ENCODE data around the gene CCDC167.

Gene CCDC167

DNA sequence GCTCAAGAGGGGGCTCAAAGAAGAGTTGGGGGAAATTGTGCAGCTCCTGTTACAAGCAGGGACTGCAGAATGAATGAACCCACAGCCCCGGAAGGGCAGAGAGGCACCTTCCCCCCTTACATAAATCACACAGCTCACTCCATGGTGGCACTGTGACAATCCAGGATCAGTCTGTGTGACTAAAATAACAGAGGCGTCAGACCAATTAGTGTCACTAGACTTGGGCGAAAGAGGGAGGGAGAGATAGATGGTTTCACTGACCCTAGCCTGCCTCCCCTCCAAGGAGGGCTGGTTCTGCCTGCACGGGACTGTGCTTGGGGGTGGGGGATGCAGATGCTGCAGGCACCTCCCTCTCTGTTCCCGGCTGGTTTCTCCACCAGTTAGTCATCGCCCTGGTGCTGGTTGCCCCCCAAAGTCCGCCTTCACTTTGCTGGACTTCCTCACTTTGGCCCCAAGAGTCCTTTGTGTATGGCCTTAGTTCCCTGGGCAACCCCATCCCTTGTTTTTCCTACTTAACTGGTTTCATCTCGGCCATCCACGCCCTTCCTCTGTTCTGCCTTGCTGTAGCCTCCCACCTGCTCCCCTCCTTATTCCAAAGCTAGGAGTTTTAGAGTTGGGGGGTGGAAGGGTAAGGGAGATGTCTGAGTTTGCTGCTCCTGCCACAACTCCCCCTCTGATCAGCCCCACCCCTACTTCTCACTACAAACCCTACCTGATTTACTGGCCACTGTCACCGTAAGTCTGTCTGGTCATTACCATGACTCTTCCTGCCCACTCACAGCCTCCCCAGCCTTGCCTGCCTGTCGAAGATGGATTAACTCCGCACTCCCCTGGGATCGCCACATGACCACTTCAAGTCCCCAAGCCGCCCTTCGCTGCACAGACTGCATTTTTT lies 17.7 kb downstream of the CCDC167 start:
- in situ Hi-C loops (cut with HindIII; ENCODE audit: low pct_ligation_motif_present, low pct_unique_long_range_greater_than_20kb, low sequenced_read_pairs), result no loop called here

DNA sequence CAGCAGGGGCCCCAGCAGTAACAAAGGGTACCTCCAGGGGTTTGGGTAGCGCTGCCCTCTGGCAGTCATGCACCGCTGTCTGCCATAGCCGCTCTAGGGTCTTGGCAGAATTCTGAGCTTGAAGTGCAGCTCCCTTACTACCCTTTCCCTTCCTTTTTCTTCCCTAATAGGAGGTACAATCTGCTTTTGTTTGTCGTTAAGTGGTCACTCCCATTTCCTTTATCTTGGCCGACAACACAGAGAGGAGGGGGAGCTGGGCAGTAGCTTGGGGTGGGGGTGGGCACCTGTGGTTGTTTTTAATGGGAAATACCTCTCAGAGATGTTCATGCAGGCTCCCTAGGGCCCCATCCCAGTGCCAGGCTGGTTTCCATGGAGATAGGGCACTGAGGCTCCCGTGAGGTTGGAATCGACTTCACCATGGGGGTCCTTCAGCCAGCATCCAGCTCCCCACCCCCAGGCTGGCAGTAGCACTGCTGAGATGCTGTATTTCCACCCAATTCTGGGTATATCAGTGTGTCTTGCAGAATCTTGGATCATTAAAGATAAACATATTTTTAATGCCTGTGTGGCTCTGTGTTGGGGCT lies 18.6 kb downstream of the CCDC167 start:
- no peak for DNase-seq
- in situ Hi-C loops (cut with HindIII; ENCODE audit: low pct_ligation_motif_present, low pct_unique_long_range_greater_than_20kb, low sequenced_read_pairs), result no loop called here

More for the DNA sequence above, 17.7 kb downstream of the CCDC167 start:
- DNase-seq, result no peak

DNA sequence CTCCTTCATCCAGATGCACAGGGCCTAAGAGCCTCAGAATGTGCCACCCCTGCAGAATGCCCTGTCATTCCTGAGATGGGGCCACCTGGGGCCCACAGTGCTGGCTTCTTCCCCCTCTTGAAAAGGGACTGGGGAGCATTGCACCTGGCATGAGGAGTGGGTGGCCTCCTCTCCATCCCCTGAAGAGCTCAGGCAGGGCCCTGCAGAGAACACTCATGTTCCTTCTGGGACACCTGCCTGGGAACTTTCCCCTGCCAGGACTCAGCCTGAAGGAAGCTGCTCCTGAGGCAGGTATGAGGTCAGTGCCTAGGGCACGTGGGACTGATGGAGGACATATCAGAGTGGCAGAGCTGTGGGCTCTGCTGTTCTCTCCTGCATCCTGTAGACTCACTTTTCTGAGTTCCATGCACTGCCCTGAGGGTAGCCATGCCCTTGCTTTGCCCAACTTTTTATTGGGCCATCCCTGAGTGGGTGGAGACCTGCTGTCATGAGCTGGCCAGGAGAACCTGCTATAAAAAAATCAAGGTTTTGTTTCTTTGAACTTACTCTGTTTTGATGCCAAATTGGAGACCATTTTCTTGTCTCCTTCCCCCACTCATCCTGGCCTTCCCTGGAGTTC lies 19.5 kb downstream of the CCDC167 start:
- in situ Hi-C loops (cut with HindIII; ENCODE audit: low pct_ligation_motif_present, low pct_unique_long_range_greater_than_20kb, low sequenced_read_pairs), result no loop called here
- DNase-seq, result no peak

DNA sequence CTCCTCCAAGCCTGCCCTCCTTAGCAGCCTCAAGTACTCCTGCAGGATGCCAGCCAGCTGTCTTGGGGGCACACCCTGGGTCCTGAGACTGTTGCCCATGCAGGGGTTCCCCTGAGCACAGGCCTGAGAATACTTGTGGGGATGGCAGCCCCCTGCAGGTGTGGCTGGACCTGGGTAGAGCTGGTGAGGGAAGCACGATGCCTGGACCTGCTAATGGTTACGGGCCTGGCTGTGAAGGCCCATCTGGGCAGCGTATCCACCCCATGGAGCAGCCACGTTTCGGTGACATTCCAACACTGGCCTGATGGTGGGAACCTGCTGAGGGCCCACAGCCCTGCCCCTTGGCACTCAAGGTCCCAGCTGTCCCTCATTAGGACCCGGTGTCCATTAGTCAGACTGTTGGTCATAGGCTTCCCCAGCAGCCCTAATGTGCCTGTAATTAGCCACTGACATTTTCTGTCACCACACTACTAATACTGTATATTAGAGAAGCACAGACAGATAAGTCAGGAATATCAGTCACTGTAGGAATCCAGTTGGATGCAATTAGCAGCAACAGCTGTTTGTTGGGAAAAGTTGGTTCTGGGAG lies 20.3 kb downstream of the CCDC167 start:
- no peak for DNase-seq
- in situ Hi-C loops (cut with HindIII; ENCODE audit: low pct_ligation_motif_present, low pct_unique_long_range_greater_than_20kb, low sequenced_read_pairs), result no loop called here

DNA sequence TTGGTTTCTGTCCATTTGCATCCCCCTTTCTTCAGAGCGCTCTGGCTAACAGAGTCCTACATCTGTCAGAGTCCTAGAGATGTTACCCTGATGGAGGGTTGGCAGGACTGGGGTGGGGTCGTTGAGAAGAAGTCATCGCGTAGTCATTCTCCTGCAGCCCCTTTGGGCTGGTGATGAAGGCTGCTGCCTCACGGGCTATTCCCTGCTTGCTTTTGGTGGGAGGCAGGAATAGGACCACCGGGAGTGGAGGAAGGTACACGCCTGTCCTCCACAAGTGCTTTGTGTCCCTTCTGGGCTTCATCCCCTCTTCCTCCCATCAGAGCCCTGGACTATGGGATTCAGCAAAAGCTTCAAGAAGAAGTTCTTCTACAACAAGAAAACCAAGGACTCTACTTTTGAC lies 20.9 kb downstream of the CCDC167 start:
- no peak for DNase-seq
- in situ Hi-C loops (cut with HindIII; ENCODE audit: low pct_ligation_motif_present, low pct_unique_long_range_greater_than_20kb, low sequenced_read_pairs), result no loop called here

DNA sequence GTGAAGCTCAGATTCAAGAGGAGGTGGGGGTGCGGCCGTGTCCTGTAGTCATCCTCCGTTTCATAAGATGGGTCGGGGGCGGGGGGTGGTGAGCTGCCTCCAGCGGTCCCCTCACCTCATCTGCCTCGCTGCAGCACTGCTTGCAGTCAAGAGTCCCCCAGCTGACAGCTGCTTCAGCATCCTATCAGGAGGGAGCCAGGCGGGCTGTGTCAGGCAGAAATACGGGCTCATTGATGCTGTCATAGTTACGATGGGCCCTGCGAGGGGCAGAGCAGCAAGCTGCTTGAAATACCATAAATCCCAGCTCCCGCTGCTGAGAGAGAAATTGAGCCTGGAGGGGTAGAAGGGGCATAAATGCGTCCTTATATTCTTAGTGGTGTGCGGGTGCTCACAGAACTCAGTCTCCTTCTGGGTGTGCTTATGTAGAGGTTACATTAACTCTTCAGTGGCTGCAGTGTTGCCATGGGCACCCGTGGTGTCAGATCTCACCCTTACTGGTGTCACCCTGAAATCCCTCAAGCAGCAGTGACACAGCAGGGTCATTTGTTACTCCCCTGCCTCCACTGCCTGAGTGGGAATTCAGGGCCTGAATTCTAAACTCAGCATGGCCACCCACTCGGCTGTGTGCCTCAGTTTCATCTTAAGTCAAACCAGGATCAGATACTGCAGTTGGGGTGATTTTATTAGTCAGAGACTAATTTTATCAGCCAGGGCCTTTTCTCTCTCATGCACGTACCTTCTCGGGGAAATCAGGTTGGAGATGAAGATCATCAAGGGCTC lies 21.8 kb downstream of the CCDC167 start:
- in situ Hi-C loops (cut with HindIII; ENCODE audit: low pct_ligation_motif_present, low pct_unique_long_range_greater_than_20kb, low sequenced_read_pairs), result no loop called here

DNA sequence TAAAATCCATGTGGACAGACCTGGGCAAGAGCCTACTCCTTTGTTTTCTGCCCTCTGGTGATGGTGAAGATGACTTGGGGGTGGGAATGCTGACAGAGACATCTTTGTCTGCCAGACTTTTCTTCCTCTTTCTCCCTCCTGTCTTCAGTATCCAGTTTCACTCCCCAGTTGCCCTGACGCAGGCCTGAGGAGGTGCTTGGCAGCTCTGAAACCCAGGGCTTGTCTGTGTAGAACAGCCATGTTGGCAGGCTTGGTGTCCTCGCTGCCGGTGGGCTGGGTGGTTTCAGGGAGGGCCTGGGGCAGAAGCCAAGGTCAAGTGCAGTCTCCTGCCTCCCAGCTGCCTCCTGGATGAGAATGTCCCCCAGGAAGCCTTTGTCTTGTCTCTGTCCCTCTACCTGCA lies 22.5 kb downstream of the CCDC167 start:
- in situ Hi-C loops (cut with HindIII; ENCODE audit: low pct_ligation_motif_present, low pct_unique_long_range_greater_than_20kb, low sequenced_read_pairs), result no loop called here
- DNase-seq, result no peak

More for the DNA sequence above, 21.8 kb downstream of the CCDC167 start:
- no peak for DNase-seq

DNA sequence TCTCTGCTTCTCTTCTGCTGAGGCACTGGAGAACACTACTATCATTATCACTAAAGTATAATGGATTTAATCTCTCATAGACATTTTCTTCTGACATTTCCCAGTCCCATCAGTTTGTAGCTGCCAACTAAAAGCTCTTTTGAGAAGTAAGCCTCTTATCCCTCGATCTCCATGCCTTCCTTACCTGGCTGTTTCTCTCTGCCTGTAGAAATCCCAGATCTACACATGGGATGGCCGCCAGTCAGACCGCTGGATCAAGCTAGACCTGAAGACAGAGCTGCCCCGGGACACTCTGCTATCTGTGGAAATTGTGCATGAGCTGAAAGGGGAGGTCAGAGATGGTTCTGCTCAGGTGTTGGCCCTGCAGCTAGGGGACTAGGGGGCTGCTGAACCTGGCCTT lies 25.4 kb downstream of the CCDC167 start:
- no peak for DNase-seq
- in situ Hi-C loops (cut with HindIII; ENCODE audit: low pct_ligation_motif_present, low pct_unique_long_range_greater_than_20kb, low sequenced_read_pairs), result no loop called here

DNA sequence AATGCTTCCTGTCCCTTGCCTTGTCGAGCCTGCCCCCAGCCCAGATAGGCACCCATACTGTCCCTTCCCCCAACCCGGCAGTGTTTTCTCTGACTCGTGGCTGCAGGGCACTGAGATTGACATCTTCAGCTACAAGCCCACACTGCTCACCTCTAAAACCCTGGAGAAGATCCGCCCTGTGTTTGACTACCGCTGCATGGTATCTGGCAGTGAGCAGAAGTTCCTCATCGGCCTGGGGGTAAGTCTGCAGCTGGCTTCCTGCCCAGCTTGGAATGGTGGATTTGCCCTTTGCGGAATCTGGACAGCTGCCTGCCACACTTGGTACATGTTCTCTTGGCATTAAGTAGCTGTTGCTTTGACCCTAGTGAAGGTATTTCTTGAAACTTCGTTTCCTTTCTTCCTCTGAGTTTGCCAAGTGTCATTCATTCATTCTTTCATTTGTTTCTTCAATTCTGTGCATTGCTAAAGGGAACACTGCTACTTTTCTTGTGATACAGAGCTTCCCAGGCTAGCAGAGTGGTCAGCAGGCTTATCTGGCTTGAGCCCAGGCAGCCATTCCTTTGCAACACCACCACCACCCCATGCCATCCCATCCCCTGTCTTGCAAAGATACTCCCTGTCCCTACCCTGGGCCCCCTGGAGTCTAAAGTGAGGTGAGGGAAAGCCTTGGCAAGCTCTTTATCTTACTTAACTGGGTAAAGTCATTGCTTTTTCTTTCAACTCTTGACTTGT lies 26.2 kb downstream of the CCDC167 start:
- DNase-seq, result no peak
- in situ Hi-C loops (cut with HindIII; ENCODE audit: low pct_ligation_motif_present, low pct_unique_long_range_greater_than_20kb, low sequenced_read_pairs), result no loop called here

DNA sequence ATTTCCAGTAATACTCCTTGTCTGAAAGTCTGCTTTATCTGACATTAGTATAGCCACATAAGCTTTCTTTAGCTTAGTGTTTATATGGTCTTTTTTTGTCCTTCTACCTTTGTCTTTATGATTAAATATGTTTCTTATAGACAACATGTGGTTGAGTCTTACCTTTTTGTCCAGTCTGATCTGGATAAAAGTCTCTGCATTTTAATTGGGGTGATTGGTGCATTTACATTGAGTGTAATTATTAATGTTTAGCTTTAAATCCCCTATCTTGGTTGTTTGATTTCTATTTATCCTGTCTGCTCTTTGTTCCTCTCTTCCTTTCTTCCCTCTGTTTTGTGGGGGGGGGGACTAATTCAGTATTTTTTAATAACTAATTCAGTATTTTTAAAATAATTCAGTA lies 32.0 kb downstream of the CCDC167 start:
- DNase-seq, result no peak
- in situ Hi-C loops (cut with HindIII; ENCODE audit: low pct_ligation_motif_present, low pct_unique_long_range_greater_than_20kb, low sequenced_read_pairs), result no loop called here

DNA sequence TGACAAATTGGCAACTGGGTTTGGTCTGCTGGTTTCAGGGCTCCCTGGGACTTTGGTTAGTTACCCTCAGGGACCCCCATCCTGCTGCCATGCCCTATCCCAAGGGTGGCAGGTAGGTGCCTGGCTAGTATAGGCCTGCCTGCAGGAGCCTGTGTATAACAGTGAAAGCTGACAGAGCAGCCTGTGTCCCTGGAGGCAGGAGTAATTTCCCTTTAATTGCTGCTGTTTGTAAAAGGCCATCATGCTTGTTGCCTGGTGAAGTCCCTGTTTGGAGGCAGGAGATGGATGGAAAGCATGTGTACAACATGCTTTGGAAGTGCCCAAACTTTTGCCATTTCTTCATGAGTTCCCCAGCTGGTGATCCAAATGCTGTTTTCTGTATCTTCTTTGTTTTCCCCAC lies 36.6 kb downstream of the CCDC167 start:
- DNase-seq, result no peak
- in situ Hi-C loops (cut with HindIII; ENCODE audit: low pct_ligation_motif_present, low pct_unique_long_range_greater_than_20kb, low sequenced_read_pairs), result no loop called here

DNA sequence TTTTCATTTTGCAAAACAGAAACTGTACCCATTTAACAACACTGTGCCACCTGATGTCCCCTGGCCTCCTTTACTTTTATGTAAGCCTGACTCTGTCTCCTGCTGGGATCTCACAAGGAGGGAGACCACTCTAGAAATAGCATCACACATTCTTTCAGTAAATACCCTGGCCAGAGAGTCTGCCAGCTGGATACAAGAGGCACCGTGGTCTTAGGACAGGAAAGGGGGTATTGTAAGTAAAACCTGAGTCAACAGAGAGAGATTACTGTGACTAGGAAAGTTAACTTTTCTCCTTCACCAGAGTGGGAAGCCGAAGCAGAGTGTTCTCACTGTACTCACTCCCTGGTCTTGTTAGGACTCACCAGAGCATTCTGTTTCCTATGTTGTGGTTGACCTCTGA lies 38.9 kb downstream of the CCDC167 start:
- in situ Hi-C loops (cut with HindIII; ENCODE audit: low pct_ligation_motif_present, low pct_unique_long_range_greater_than_20kb, low sequenced_read_pairs), result no loop called here
- no peak for DNase-seq

DNA sequence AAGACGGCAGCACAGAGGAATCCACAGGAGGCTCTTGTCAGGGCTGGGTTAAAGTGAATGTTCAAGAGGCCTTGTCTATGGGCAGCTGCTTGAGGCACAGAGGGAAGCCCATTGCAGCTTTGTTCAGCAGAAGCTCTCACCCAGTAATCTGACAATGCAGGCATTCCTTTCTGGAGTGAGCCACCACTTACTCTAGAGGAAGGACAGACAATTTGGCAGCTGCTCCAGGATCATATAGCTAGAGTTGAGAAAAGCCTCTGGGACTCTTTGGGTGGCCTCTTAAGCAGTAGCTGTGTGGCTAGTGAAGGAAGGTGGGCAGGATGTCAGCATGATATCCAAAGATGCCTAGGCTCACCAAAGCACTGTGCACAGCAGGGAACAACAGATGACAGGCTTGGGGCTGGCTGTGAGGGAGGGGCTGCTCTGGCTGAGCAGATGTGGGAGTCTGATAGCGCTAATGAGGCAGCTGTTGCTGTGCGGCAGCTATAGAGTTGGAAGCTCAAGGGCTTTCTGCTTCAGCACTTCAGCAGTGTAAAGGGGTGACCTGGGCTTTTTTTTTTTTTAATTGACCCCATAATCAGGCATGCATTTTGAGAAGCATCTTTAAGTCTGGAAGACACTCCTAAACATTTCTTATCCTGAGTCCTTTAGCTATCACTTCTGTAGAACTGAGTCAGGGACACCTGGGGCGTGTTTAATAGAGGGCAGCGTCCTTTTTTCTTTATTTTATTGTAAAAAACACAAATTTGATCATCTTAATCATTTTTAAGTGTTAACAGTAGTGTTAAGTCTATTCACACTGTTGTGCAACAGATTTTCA lies 39.5 kb downstream of the CCDC167 start:
- no peak for DNase-seq
- in situ Hi-C loops (cut with HindIII; ENCODE audit: low pct_ligation_motif_present, low pct_unique_long_range_greater_than_20kb, low sequenced_read_pairs), result no loop called here

DNA sequence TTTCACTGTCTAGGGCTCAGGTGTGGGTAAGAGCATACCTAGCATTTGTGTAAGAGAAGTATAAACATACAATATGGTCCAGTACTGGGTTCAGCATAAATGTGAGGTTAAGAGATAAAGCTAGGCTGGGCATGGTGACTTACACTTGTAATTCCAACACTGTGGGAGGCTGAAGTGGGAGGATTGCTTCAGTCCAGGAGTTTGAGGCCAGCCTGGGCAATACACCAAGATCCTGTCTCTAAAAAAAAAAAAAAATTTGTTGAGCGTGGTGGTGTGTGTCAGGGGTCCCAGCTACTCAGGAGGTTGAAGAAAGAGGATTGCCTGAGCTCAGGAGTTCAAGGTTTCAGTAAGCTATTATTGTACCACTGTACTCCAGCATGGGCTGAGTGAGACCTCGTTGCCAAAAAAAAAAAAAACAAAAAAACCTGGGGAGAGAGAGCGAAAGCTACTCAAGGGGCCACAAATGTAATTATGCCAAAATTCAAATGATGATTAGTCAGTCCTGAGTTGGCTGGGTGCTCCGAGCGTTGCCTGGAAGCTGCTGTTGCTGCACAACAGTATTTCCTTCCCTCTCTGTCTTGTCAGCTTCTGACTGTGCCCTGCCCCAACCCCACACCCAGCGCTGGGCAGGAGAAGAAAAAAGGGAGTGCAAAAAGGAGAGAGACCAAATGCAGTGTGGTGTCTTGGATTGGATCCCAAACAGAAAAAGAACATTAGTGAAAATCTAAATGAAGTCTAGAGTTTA lies 42.7 kb downstream of the CCDC167 start:
- in situ Hi-C loops (cut with HindIII; ENCODE audit: low pct_ligation_motif_present, low pct_unique_long_range_greater_than_20kb, low sequenced_read_pairs), result no loop called here

DNA sequence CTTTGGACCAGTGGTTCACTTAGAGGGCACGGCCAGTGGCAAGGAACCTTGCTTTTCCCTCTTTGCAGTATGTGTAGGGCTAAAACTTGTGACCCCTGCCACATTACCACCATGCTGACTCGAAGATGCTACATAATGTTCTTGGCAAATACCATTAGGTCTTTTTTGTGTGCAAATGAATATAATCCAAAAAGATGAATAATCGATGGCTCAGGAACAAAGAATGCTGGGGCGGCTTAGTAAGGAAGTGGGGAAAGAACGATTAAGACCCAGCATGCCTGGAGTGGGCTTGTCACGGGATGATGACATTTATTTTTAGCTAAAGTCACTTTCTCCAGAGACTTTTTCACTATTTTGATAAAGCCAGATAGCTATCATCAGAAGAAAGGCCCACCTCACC lies 43.6 kb downstream of the CCDC167 start:
- in situ Hi-C loops (cut with HindIII; ENCODE audit: low pct_ligation_motif_present, low pct_unique_long_range_greater_than_20kb, low sequenced_read_pairs), result no loop called here
- DNase-seq, result no peak

More for the DNA sequence above, 42.7 kb downstream of the CCDC167 start:
- DNase-seq, result no peak

DNA sequence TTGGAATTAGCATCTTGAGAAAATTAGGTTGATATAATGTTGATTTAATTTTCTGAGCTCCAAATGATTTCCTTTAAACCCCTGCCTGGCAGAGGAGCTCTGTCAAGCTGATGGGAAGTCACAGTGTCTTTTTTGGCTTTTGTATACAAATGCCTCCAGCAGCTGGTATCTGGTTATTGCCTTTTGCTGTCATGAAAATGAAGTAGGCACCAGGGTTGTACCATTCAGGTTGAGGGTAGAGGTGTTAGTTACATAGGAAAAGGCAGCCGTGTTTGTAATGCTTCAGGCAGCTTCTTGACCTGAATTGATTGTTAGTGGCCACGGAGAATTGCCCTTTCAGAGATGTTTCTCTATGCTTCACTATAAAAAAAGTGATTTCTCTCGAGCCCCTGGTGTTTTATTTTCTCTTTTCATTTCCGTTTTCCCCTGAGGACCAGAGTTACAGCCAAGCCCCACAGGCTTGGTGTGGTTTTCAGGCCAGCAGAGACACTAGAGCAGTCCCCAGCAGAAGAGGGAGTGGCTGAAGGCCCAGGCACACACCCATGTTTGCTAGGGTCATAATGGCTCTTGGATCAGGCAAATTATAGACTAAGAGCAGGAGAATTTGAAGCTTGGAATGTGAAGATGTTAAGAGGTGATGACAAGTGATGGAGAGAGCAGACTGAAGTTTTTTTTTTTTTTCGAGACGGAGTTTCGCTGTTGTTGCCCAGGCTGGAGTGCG lies 45.1 kb downstream of the CCDC167 start:
- in situ Hi-C loops (cut with HindIII; ENCODE audit: low pct_ligation_motif_present, low pct_unique_long_range_greater_than_20kb, low sequenced_read_pairs), result no loop called here
- no peak for DNase-seq
